Testis (tissue), 2 donors: Measurements from ENCODE around the gene KRTAP19-6.

Source experiments
- CTCF ChIP-seq, 3 experiments: fragments of 450-650 bp in 2 of 3; fragments of 200-600 bp in 1 of 3; sonication (generic) in 1 of 3; IDR thresholded peaks; one replicate each; pipeline ENCODE4 v1.5.1; 2016 to 2019; ENCODE audit warnings: antibody characterized with exemption in 3 of 3, mild to moderate bottlenecking in 2 of 3, moderate library complexity in 1 of 3
- POLR2A ChIP-seq: fragments of 450-650 bp; IDR thresholded peaks from one replicate; pipeline ENCODE4 v1.6.1; 2017; ENCODE audit warnings: antibody characterized with exemption, mild to moderate bottlenecking, moderate library complexity

- TF ChIP-seq CTCF (IDR thresholded peaks at IDR 0.05) (no peak), POLR2A (no peak)
Measured at GRCh38 chr21:30563630-30564029, 22.0 kb upstream of the KRTAP19-6 start.
